ENCODE measurements around the gene HDGFL1.

Gene HDGFL1

DNA sequence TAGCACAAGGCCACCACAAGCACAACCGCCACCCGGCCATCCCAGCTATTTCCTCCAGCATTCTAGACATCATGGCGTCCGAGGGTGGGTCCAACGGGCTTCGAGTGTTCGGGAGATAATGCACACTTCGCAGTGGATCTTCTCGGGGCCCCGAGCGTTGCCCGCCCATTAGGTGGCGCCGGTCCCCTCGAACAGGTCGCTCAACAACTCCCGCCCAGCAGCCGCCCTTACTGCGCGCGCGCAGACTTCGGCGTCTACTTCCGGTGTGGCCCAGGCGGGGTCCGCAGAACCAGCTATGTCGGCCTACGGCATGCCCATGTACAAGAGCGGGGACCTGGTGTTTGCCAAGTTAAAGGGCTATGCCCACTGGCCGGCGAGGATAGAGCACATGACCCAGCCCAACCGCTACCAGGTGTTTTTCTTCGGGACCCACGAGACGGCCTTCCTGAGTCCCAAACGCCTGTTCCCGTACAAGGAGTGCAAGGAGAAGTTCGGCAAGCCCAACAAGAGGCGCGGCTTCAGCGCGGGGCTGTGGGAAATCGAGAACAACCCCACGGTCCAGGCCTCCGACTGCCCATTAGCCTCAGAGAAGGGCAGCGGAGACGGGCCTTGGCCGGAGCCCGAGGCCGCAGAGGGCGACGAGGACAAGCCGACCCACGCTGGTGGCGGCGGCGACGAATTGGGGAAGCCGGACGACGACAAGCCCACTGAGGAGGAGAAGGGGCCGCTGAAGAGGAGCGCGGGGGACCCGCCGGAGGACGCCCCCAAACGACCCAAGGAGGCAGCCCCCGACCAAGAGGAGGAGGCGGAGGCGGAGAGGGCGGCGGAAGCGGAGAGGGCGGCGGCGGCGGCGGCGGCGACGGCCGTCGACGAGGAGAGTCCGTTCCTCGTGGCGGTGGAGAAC, at the start of gene HDGFL1:
Gene HDGFL1, plus strand, starts transcription at position 286 of the 904 bp plus-strand sequence. Its CDS starts 10 bp downstream, at position 296.
- no peak for DNase-seq (ENCODE audit: low read depth)

DNA sequence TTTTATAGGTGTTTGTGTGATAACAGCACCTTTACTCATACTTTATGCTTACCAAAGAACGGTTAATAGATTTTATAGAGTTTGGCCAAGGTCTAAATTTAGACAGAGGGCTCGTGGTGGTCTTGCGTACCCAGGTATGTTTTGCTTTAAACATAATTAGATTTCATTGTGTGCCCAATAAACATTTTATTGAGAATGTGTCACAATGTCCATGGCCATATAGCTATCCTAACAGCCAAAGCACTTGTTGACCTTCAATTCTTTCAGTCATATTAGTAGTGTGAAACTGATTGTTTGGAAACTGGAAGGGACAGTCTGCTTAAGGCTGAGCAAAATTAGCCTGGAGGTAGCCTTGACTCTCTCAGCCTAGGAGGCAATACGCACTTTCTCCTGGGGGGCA, 48.3 kb upstream of the HDGFL1 start:
- no peak for DNase-seq (ENCODE audit: low read depth)

DNA sequence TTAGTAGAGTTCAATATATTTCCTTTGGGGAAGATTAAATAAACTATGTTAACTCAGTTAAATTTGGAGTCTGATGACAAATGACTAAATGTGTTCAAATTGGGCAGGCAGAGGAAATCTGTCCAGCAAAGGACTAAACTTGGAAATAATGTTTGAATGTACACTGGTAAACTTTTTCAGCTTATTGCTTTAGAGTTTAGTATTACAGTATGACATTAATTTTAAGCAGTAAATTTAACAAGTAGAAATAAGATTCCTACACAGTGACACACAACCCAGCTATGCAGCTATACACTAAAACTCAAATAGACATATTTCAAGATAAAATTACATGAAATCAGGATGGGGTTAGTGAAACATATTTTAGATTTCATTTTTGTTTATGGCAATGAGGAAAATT, 42.6 kb upstream of the HDGFL1 start:
- DNase-seq (ENCODE audit: low read depth), result no peak

DNA sequence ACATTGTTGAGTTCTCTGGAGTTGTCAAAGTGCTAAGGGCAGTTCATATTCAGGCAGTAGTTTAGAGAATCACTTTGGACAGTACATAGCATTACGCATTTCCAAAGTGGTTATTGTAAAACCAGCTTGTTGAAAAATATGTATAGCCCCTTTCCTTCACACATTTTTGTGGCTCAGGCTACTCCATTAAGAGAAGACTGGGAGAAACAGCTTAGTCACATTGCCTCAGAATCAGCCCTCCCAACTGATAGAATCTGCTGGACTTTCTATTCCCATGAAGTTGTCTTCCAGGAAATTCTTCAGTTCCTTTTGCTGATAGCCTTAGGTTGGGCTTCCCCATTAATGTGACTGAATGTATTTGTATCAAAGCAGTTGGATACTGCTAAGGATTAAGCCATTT, 39.5 kb upstream of the HDGFL1 start:
- no peak for DNase-seq (ENCODE audit: low read depth)

DNA sequence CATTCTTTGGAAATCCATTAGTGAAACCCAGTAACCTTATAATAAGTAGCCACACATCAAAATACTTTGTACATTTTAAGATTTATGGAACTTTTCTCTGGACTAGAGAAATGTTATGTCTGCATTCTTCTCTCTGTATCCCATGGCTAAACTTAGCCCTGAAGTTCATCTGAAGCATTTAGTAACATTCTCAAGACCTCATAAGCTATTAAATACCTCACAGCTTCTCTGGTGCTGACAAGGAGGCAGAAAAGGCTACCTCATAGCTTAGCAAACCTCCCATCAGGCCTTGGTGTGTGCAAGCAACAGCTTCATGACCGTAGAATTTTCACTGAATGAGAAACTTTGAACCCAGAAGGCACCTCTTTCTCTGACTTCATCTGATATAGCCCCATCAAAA, 38.9 kb upstream of the HDGFL1 start:
- DNase-seq (ENCODE audit: low read depth), result no peak

DNA sequence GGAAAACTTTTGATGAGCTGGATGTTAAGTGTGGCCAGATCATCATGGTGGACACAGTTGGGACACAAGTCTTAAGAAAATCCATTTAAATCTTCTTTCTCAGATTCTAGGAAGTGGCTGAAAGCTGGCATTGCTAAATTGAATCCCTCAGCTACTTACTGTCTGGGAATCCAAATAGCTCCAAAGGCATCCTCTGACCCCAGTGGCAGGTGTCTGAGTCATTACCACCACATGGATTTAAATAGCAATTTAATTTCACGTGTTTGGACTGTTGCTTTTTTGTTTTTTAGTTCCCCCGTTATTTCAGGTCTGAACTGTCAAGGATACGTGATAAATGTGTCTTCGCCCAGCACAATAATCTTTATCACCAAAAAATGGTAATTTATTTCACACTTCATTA, 33.2 kb upstream of the HDGFL1 start:
- no peak for DNase-seq (ENCODE audit: low read depth)

DNA sequence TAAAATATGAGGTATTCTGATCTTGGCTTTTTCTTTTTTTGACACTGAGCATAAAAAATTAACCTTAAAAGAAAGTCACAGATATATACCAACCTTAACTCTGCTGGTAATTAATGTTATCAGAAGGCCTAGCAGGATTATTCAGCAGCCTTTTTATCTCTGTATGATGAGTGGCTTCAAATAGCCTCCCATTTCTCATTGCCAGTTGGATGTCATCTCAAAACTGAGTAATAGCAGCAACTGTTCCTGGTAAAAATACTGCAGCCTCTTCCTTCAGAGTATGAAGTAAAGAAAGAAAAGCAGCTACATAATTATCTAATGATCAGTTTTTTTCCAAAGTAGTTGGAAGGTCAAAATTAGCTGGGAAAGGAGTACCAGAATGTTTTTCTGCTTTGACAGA, 24.9 kb upstream of the HDGFL1 start:
- DNase-seq (ENCODE audit: low read depth), result no peak

DNA sequence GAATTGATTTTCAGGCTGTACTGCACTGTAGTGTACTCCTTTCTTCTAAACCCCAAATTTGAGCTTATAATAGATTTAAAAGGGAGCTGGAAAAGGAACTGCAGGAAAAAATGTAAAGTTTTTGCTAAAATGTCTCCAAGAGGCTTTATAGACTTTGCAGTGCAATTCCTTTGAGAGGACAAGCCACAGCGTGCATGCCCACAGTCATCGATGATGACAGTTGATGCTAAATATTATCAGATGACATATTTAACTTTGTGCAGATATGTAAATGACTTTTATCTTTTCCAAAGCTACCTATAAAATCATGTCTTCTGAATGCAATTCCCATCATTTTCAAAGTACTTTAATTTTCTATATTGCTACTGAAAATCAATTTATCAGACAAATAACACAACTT, 24.3 kb upstream of the HDGFL1 start:
- DNase-seq (ENCODE audit: low read depth), result no peak

DNA sequence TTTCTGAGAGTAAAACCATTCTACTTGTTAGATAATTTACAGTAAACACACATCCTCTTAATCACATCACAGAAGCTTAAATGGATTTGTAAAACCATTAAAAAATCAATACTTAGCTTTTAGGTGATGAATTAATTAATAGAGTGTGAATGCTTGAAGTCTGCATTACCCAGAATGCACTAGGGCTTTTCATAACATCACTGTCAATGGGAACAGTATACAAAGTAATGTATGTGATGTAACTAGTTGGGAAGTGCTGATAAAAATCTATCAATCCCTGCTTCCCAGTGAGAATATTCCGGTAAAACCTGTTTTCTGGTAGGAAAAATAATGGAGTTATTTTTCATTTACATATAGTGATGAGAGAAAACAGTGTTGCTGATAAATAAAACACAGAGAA, 23.1 kb upstream of the HDGFL1 start:
- no peak for DNase-seq (ENCODE audit: low read depth)

DNA sequence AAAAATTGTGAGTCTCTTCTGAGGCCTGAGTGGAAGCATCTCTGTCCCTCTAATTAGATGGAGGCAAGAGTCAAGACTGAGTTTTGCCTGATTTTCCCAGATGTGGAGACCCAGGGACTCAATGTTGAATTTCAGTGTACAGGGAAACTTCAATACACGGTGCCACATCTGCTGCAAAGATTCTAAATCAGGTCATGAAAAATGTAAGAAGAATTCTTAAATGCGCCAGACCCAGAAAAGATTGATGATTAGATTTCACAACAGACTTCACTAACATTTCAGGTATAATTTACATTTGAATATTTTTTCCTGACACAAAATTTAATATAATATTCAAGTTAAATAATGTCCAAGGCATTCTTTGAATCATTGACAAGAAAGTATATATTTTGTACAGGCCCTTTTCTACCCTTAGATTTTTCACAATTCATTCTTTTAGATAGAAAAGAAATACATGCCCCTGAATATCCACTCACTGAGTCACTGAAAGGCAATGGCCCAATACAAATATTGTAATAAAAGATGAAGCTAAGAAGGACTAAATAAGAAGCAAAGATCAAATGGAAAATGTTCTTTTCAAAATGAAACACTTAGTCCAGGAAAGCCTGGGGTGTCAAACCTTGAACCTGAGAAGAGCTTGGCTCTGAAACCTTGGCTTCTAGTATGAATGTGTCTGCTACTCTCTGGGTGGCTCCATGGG, 18.2 kb upstream of the HDGFL1 start:
- no peak for DNase-seq (ENCODE audit: low read depth)

DNA sequence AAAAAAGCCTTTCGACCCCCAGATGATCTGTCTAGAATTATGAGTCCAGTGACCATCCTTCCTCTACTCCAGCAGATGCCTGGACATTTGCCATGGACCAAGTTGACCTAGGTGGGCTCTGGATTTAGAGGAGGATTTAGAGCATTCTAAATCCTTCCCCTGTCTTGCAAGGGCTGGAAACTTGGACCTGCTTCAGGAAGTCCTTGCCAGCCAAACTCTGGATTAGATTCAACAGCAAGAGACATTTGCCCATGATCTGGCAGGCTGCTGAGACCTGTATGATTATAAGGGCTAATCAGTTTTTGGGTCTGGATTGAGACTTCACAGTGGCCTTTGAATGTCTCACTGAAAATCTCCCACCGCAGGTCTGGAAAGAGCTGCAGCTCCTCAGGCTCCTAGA, 13.1 kb upstream of the HDGFL1 start:
- no peak for DNase-seq (ENCODE audit: low read depth)

DNA sequence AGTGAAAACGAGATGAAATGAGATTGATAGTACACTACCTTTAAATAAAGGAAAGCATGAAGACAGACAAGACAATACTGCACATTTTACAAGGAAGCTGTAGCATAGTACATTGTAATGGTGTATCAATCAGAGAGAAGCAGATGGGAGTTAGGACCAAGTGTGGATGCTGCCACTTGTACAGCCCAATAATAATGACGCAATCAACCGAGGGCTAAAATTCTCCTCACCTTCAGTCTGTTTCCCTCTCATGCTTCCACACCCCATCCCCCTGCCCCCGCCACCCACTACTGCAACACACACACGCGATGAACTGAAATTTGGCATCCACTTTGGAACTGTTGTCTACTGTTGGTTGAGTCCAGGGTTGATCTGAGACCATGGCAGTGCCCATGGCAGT, 12.4 kb upstream of the HDGFL1 start:
- no peak for DNase-seq (ENCODE audit: low read depth)

DNA sequence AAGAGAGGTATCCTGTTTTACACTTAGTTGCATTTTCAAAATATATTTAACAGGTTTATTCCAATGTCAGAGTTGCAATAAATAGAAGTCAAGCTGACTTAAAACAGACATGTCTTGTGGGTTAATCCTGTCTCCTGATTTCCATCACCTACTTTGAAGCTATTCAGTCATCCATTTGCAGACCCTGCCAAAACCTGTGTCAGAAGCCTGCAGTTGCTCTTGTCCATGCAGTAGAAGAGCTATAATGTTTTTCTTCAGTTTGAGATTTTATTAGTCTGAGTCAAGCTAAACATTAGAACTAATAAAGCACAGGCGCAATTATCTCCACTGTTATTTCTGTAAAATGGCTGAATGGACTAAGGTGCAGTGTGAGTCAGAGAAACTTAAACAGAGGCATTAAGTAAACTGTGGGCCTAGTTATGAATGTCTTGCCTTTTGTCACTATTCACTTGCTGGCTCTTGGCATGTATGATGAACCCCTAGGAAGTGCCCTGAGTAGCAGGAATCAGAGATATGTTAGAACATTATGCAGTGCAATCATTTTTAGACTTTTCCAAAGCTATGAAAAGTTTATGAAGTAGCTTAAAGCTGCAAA, 11.0 kb upstream of the HDGFL1 start:
- no peak for DNase-seq (ENCODE audit: low read depth)

DNA sequence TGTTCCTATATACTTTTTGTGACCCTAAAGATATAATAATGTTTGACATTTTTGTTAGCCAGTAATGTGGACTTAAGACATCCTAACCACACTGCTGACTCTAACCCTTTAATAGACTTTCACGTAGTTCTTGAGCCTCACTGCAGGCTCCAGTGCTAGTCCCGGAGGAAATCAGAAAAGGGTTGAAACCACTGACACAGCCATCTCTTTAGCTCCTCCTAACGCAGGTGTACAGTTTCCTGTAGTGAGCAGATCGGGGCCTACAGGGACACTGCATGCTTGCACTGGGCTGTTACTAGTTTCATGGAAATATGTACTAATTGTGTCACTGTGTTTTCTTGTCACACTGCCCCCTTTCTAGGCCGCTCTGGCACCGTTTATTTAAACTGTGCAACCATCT, 512 bp upstream of the HDGFL1 start:
- DNase-seq (ENCODE audit: low read depth), result no peak

DNA sequence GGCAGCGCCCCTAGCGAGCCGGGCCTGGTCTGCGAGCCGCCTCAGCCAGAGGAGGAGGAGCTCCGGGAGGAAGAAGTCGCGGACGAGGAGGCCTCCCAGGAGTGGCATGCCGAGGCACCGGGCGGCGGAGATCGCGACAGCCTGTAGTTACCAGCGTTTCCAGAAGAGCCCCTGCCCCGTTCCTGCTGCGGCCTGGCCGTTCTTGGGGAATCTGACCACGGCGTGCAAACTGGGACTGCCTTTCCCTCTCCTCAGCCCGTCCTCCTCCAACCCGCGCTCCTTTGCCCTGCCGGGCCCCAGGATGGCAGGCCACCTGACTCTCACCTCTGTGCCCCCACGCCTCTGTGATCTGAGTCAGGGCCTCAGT, 802 bp downstream of the HDGFL1 start:
- DNase-seq (ENCODE audit: low read depth), result no peak

DNA sequence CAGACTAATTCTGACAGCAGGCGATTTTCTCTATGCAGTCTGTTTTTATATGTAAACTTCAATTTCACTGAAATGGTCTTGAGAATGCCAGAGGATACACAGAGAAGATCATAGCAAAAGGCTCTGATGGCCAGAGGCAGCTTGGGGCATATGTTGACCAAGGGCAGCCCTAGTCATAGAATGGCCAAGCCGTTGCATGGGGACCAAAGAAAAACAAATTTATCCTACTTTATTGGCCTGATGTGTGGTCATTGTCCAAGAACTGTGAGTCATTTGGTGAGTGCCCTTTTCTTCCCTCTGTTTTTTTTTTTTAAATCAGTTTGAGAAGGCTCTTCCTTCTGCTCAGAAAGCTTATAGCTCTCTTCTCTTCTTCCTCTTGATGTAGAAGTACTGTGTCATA, 5.8 kb downstream of the HDGFL1 start:
- no peak for DNase-seq (ENCODE audit: low read depth)

DNA sequence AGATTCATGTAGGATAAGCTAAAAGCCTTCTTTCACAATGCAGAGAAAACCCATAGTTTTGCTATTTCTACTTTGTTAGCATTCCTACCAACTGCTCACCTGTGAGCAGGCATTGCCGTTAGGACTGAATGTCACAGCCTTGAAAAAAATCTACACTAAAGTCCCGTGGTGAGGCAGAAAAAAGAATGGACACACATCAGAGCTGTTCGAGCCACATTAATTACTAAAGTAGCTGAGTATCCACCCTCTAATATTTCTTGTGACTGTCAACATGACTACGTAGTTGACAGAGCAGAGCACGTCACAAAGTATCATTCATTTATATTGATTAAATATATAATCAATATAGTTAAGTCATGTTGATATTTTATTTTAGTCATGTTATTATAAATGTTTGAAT, 10.1 kb downstream of the HDGFL1 start:
- DNase-seq (ENCODE audit: low read depth), result no peak

DNA sequence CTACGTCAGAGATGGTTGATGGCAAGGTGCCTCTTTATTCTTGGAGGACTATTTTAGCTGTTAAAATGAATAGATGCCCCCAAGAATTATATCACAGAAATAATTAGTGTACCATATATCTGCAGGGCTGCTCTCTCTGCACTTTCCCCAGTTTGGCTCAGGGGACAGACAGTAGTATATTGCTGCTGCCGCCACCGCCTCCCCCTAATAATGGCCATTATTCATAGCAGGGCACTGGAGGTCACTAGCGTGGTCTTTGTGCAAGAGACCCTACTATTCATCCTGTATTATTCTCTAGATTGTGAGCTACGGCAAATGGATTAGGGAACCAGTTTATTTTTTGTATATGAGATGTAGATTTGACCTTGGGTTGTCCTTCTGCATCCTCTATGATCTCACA, 11.0 kb downstream of the HDGFL1 start:
- no peak for DNase-seq (ENCODE audit: low read depth)

DNA sequence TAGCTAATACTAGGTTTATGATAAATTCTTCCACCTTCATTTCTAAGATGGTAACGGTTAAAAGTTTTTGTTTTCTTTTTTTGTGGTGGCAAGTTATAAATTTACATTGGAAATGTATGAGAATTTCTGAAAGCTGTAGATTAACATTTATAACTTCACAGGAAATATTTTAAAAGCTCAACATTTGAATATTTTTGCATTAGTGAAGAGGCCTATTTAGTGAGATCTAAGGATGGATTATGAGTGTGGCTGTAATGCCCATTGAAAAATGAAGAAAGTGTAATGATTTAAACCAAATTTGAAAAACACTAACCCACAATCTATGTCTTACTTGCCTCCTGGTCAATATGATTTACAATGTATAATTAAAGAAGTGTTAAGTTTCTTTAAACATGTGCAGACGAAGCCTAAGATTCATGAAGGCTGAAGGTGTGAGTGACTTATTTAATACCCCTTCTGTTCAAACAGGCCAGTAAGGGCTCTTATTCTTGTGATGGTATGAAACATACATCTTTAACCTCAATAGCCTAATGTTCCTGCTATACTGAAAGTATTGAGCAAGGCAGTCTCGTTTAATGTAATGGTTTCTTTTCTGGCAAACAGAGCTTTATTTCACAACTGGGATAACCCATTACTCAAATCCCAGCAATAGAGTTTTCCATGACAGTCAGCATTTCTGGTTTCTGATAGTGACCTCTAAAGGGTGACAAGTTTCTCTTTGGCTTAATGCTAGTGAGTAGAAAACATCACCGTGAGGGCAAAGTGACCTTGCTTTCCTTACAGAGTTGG, 13.2 kb downstream of the HDGFL1 start:
- no peak for DNase-seq (ENCODE audit: low read depth)

DNA sequence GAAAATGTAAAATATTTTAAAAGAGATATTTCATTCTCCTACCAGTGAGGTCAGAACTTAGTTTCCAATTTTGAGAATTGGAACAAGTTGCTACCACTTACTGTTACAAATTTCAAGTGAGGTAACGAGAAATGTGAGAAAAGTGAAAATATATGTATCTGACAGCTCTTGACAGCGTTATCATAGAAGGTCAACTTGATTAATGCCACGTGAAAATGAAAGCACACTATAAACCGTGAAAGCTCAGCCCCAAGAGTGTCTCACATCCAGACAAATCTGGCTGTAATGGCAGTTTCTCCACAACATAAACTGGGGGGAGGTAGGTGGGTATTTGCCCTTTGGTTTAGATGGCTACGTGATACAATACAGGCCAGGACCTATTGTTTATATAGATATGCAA, 13.9 kb downstream of the HDGFL1 start:
- DNase-seq (ENCODE audit: low read depth), result no peak

DNA sequence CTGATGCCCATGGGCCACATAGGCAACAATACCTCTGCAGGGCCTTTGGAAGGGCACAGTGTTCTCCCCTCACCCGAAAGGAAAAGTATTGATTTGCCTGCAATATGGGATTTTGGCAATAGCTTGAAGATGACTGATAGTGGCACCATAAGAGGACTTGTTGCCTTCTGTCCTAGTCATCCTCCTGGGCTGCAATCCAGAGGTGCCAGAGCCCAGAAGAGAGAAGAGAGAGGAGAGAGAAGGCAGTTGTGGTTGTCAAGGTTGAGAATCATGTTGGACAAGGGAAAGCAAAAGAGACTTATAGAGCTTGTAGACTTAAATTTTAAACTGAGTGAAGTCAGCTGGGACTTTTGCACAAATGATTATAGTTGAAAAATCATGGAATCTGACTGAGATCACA, 14.6 kb downstream of the HDGFL1 start:
- no peak for DNase-seq (ENCODE audit: low read depth)

DNA sequence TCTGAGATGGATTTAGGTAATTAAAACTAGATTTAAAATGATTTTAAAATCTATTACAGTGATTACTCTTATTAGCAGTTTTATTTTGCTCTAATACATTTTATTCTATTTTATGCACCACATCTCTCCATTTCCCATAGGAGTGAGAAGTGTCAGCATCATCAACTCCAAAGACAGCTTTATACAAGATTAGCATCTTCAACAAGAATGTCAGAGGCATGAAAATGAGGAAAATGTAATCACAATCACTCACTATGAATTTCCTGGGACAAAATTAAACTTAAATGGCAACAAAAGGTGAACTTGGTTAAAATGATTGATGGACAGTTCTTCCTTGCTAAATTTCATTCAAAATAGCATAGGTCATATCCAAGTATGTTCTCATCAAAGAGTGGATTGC, 19.8 kb downstream of the HDGFL1 start:
- DNase-seq (ENCODE audit: low read depth), result no peak

DNA sequence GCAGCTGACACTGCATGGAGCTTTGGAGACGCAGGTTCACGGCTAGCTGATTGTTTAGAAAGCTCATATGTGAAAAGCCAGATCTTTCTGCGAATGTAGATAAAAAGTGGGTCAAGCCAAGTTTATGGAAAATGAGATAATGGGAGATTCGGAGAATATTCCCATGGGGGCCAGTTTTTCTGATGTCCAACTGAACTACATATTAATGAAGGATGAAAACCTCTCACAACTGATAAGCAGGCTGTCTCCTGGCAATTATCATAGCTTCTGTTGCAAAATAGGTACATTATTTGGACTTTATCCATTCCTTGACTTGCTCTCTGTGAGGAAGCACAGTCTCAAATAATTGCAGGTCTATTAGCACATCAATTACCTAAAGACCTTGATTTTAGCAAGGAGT, 21.1 kb downstream of the HDGFL1 start:
- DNase-seq (ENCODE audit: low read depth), result no peak
